ENCODE results near the gene ATXN2L.

- TF ChIP-seq, protein P1, sequence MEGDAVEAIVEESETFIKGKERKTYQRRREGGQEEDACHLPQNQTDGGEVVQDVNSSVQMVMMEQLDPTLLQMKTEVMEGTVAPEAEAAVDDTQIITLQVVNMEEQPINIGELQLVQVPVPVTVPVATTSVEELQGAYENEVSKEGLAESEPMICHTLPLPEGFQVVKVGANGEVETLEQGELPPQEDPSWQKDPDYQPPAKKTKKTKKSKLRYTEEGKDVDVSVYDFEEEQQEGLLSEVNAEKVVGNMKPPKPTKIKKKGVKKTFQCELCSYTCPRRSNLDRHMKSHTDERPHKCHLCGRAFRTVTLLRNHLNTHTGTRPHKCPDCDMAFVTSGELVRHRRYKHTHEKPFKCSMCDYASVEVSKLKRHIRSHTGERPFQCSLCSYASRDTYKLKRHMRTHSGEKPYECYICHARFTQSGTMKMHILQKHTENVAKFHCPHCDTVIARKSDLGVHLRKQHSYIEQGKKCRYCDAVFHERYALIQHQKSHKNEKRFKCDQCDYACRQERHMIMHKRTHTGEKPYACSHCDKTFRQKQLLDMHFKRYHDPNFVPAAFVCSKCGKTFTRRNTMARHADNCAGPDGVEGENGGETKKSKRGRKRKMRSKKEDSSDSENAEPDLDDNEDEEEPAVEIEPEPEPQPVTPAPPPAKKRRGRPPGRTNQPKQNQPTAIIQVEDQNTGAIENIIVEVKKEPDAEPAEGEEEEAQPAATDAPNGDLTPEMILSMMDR (IDR thresholded peaks at IDR 0.05): no peak
- no peak for TF ChIP-seq POLR2A (IDR thresholded peaks at IDR 0.05)
Measured at GRCh38 chr16:28883221-28883996, 60.6 kb downstream of the ATXN2L start.

All from prostate gland (tissue), 2 donors.